Karpas-422 (cell line): ENCODE measurements around the gene FPR2. TPM values are rescaled to one million over a fixed set of nuclear protein-coding genes. Genes with fewer than 3 reads are reported as not detected.

Experiments
- DNase-seq: peaks from one replicate; pipeline ENCODE4 v3.0.0-alpha.2; 2015
- H2AFZ ChIP-seq: fragments of 200-600 bp; sonication (generic); 2 replicates; pipeline ENCODE4 v1.6.1; 2014; ENCODE audit warnings: antibody characterized with exemption, low read length, mixed read lengths
- H3K27ac ChIP-seq: fragments of 200-600 bp; sonication (generic); 2 replicates; pipeline ENCODE4 v1.5.1; 2014; ENCODE audit warnings: mild to moderate bottlenecking, low read length, moderate library complexity
- H3K27me3 ChIP-seq: fragments of 200-600 bp; sonication (generic); 2 replicates; pipeline ENCODE4 v1.6.1; 2014; ENCODE audit warnings: low read length, mixed read lengths
- H3K36me3 ChIP-seq: fragments of 200-600 bp; sonication (generic); 2 replicates; pipeline ENCODE4 v1.6.1; 2014; ENCODE audit warnings: low read length, mixed read lengths; ENCODE audit not compliant: insufficient read depth
- H3K4me1 ChIP-seq: fragments of 200-600 bp; sonication (generic); 2 replicates; pipeline ENCODE4 v1.6.1; 2014; ENCODE audit warnings: mild to moderate bottlenecking, low read length, mixed read lengths
- H3K4me2 ChIP-seq: fragments of 200-600 bp; sonication (generic); 2 replicates; pipeline ENCODE4 v1.6.1; 2014; ENCODE audit warnings: low read length, low read depth, mild to moderate bottlenecking; ENCODE audit not compliant: poor library complexity, severe bottlenecking
- H3K4me3 ChIP-seq: fragments of 200-600 bp; sonication (generic); 2 replicates; pipeline ENCODE4 v1.5.1; 2014; ENCODE audit warnings: mild to moderate bottlenecking, antibody characterized with exemption, low read length, mixed read lengths
- H3K79me2 ChIP-seq: fragments of 200-600 bp; sonication (generic); 2 replicates; pipeline ENCODE4 v1.6.1; 2014; ENCODE audit warnings: mild to moderate bottlenecking, low read length, mixed read lengths
- H3K9ac ChIP-seq: fragments of 200-600 bp; sonication (generic); 2 replicates; pipeline ENCODE4 v1.6.0; 2014; ENCODE audit warnings: low read length
- H3K9me2 ChIP-seq: fragments of 200-600 bp; sonication (generic), shearing (Covaris generic); replicated peaks from 2 replicates; pipeline ENCODE4 v1.6.0; 2014; ENCODE audit warnings: mild to moderate bottlenecking, low read length, moderate library complexity; ENCODE audit not compliant: insufficient read depth
- H3K9me3 ChIP-seq: fragments of 300-700, 200-600 bp; sonication (generic); 2 replicates; pipeline ENCODE4 v1.6.1; 2014; ENCODE audit warnings: low read length, mixed read lengths
- H4K20me1 ChIP-seq: fragments of 200-600 bp; sonication (generic); 2 replicates; pipeline ENCODE4 v1.6.1; 2014; ENCODE audit warnings: mild to moderate bottlenecking, antibody characterized with exemption, low read length, low read depth; ENCODE audit not compliant: insufficient read depth
- total RNA-seq: library from RNA; depleted of rRNA; stranded (reverse); fragments of >200 nt; shearing (Covaris generic); gene quantifications from 2 replicates; pipeline ENCODE4 v1.2.3, GENCODE V29; 2014; ENCODE audit warnings: low replicate concordance; rRNA removed

Gene FPR2, protein sequence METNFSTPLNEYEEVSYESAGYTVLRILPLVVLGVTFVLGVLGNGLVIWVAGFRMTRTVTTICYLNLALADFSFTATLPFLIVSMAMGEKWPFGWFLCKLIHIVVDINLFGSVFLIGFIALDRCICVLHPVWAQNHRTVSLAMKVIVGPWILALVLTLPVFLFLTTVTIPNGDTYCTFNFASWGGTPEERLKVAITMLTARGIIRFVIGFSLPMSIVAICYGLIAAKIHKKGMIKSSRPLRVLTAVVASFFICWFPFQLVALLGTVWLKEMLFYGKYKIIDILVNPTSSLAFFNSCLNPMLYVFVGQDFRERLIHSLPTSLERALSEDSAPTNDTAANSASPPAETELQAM
- 0.58 and 7.9 TPM in 2 replicates for total RNA-seq

DNA sequence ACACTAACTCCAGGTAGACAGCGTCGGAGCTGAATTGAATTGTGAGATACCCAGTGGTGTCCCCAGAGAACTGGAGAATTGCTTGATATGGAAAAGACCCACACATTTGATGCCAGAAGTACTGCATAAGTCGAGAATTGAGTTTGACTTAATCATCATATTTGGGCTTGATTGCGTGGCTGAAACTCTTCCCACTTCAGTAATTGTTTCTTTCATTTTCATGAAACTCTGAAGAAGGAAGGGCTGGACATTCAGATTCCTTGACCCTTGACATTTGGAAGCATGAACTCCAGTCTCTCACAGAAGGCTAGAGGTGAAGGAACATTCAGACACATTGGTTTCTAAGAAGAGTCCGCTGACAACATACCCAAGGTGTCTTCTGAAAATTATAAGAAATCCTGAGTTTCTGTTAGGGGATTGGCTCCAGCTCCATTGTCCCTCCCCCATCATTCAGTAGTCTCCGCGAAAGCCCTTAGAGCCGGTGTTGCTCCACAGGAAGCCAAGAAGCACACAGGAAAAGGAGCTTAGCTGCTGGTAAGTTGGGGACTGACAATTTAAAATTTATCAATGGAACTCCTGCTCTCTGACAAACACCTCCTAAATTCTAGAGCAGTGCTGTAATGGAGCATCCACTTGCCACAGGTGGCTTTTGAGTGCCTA is at the start of gene FPR2:
Gene FPR2, plus strand, starts transcription at position 484 of the 660 bp plus-strand sequence. CDS start 7,479 bp downstream, outside the sequence.
- Histone ChIP-seq H2AFZ (no peak within 1 kb of the TSS), H3K4me3 (no peak within 1 kb of the TSS), H3K27ac (no peak within 1 kb of the TSS), H3K36me3 (no peaks in the 10 kb centered on the region), H3K9me2 (no peaks in the 10 kb centered on the region), H3K9me3 (no peaks in the 10 kb centered on the region), H3K27me3 (no peaks in the 10 kb centered on the region), H4K20me1 (no peaks in the 10 kb centered on the region), H3K9ac (no peak within 1 kb of the TSS), H3K4me2 (no peak within 1 kb of the TSS), H3K4me1 (no peaks in the 10 kb centered on the region), H3K79me2 (no peaks in the 10 kb centered on the region)
- no peak for DNase-seq

DNA sequence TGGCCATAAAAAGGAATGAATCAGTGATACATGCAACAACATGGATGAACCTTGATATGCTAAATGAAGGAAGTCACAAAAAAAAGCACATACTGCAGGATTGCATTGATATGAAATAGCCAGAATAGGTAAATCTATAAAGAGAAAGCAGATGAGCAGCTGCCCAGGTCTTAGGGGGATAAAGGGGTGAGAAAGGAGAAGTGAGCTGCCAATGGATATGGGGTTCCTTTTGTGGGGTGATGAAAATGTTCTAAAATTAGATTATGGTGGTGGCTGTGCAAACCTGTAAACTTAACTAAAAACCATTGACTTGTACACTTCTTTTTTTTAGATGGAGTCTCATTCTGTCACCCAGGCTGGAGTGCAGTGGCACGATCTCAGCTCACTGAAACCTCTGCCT is 49.3 kb upstream of the FPR2 start:
- Histone ChIP-seq H3K4me1 (peaks cover 48% of the 10 kb centered on the region), H3K9me2 (no peaks in the 10 kb centered on the region), H3K27ac (peak overlapping the region; percentile 92), H3K4me2 (peak overlapping the region; percentile 46), H3K36me3 (peaks cover 3% of the 10 kb centered on the region; the same call in 1 of the 2 replicates), H3K9me3 (no peaks in the 10 kb centered on the region), H4K20me1 (no peaks in the 10 kb centered on the region), H2AFZ (no peak overlapping the region), H3K4me3 (peak overlapping the region; percentile 9; the same call in 1 of the 2 replicates), H3K9ac (peak overlapping the region; percentile 6; the same call in 1 of the 2 replicates), H3K27me3 (no peaks in the 10 kb centered on the region), H3K79me2 (no peaks in the 10 kb centered on the region)
- DNase-seq, result peak; percentile 79

DNA sequence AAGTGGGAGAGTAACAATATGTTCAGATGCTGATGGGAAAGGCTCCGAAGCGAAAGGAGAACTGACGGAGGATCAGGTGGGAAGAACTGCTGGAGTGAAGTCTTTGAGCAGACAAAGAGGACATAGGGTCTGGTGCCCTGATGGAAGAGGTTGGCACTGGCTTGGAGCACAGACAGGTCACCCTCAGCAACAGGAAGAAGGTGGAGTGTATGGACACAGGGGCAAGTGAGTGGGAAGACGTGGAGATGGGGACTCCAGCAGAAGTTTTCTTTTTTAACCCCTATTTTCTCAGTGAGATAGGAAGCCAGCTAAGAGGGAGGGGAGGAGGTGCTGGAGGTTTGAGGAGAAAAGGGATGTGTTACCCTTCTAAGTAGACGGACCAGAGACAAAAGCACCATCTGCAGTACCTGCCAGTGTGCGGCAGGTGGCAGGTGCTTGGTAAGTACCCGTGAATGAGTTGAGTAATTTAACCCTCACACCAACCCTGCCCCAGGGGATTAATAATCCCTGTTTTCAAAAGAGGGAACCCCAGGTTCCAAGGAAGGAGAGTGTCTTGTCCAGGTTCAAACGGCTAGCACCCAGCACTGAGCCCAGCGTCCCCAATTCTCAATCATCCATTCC is 48.4 kb upstream of the FPR2 start:
- Histone ChIP-seq H2AFZ (no peak overlapping the region), H3K4me2 (peak overlapping the region; percentile 46), H4K20me1 (no peaks in the 10 kb centered on the region), H3K27ac (peak overlapping the region; percentile 92), H3K9me3 (no peaks in the 10 kb centered on the region), H3K36me3 (no peaks in the 10 kb centered on the region), H3K4me1 (peaks cover 48% of the 10 kb centered on the region), H3K9ac (peak overlapping the region; percentile 31), H3K79me2 (no peaks in the 10 kb centered on the region), H3K27me3 (no peaks in the 10 kb centered on the region), H3K4me3 (peak overlapping the region; percentile 2; the same call in 1 of the 2 replicates), H3K9me2 (no peaks in the 10 kb centered on the region)
- peak; percentile 92 for DNase-seq

DNA sequence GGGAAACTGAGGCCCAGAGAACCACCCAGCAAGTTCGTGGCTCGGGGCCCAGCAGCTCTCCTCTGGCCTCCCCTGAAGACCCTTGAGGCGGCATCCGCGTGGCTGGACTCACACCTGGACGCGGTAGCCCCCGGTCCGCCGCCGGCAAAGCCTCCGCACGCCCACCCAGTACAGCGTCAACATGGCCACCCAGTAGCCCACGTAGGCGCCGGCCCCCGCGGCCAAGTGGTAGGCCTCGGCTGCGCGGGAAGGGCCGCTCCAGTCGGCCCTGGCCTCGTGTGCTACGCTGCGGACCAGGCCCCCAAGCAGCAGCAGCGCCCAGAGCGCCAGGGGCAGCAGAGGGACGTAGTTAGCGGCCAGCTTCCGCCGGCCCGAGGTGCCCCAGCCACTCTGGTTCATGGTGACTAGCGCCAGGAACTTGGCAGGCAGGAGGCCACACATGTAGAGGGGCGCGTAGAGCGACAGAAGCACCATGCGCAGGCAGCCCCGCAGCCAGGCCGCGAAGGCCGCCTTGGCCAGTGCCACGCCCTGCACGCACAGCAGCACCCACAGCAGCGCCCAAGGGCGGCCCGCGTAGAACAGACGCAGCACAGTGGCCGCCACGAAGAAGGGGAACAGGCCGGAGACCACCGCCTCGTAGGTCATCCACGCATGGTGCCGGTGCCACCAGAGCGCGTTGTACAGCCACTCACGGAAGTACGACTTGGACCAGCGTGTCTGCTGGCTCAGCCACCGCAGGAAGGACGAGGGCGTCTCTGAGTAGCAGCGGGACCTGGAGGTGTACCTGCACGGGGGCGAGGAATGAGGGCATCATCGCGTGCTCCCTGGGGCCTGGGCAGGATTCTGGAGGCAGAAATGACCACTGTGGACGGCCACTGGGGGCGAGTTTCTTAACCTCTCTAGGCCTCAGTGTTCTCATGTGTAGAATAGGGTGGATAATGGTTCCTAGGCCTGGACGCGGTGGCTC is 47.4 kb upstream of the FPR2 start:
- Histone ChIP-seq H3K9ac (no peak overlapping the region), H3K4me2 (no peak overlapping the region), H2AFZ (no peak overlapping the region), H3K36me3 (no peaks in the 10 kb centered on the region), H3K27me3 (no peaks in the 10 kb centered on the region), H4K20me1 (no peaks in the 10 kb centered on the region), H3K27ac (no peak overlapping the region), H3K9me3 (no peaks in the 10 kb centered on the region), H3K79me2 (no peaks in the 10 kb centered on the region), H3K4me3 (no peak overlapping the region), H3K4me1 (peaks cover 48% of the 10 kb centered on the region), H3K9me2 (no peaks in the 10 kb centered on the region)
- no peak for DNase-seq

DNA sequence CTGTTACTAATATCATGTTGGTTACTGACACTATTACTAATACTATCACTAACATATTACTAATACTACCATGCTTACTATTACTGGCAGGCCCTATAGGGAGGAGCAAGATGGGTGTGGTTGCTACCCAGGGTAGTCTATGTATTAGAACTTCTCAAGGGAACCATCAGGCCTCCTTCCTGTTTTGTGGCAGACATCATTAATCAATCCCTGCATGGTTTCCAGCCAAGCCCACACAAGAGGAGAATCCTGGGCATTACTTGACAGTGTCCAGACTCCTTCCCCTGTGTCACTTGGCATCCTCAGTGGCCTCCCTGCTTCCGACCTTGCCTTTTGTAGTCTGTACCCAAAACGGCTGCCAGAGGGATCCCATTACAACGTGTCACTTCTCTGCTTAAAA is 46.1 kb upstream of the FPR2 start:
- Histone ChIP-seq H3K9me3 (no peaks in the 10 kb centered on the region), H3K9me2 (no peaks in the 10 kb centered on the region), H2AFZ (no peak overlapping the region), H4K20me1 (no peaks in the 10 kb centered on the region), H3K4me3 (no peak overlapping the region), H3K27me3 (no peaks in the 10 kb centered on the region), H3K4me1 (peaks cover 39% of the 10 kb centered on the region), H3K79me2 (no peaks in the 10 kb centered on the region), H3K4me2 (no peak overlapping the region), H3K36me3 (no peaks in the 10 kb centered on the region), H3K27ac (no peak overlapping the region), H3K9ac (no peak overlapping the region)
- DNase-seq, result peak; percentile 82

DNA sequence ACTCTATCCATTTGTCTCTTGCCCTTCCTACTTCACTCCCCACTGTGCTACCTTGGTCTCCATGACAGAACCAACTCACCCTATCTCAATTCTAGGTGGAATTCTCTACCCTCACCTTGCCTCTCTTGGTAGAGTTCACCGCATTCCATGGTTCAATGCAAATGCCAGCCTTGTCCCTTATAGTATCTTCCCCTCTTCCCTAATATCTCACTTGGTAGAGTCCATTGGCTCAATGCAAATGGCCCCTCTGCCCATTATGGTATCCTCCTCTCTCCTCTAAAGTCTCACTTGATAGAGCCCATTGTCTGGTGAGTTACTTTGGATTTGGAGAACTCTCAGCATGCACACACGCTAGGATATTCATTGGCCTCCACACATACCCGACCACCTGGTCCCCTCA is 45.1 kb upstream of the FPR2 start:
- peaks cover 35% of the 10 kb centered on the region for H3K4me1 ChIP-seq
- no peak overlapping the region for H2AFZ ChIP-seq
- no peak overlapping the region for H3K4me2 ChIP-seq
- H4K20me1 ChIP-seq, result no peaks in the 10 kb centered on the region
- H3K27me3 ChIP-seq, result no peaks in the 10 kb centered on the region
- no peaks in the 10 kb centered on the region for H3K9me2 ChIP-seq
- H3K27ac ChIP-seq, result no peak overlapping the region
- H3K9ac ChIP-seq, result no peak overlapping the region
- H3K36me3 ChIP-seq, result no peaks in the 10 kb centered on the region
- no peak overlapping the region for H3K4me3 ChIP-seq
- no peaks in the 10 kb centered on the region for H3K9me3 ChIP-seq
- DNase-seq, result no peak
- no peaks in the 10 kb centered on the region for H3K79me2 ChIP-seq

DNA sequence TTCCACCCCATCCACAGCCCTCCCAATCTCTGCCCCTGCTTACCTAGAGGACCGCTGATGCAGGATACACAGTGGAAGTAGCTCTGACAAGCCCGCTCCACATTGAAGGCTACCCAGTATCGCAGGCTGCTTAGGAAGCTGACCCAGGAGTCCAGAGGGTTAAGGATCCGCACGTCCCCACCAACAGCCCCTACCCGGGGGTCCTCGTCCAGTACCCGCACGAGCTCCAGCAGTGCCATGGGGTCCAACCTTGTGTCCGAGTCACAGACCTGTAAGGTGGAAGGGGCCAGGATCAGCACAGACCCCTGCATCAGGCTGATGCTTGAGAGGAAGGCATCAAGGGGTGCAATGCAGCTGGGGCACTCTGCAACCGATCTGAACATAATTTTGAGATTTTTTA is 44.1 kb upstream of the FPR2 start:
- Histone ChIP-seq H3K79me2 (no peaks in the 10 kb centered on the region), H4K20me1 (no peaks in the 10 kb centered on the region), H3K4me3 (no peak overlapping the region), H2AFZ (no peak overlapping the region), H3K4me2 (no peak overlapping the region), H3K9ac (no peak overlapping the region), H3K9me2 (no peaks in the 10 kb centered on the region), H3K36me3 (no peaks in the 10 kb centered on the region), H3K27me3 (no peaks in the 10 kb centered on the region), H3K9me3 (no peaks in the 10 kb centered on the region), H3K4me1 (peaks cover 35% of the 10 kb centered on the region), H3K27ac (no peak overlapping the region)
- no peak for DNase-seq
